ENCODE data around the gene SMAD6. TPM values are rescaled to one million over a fixed set of nuclear protein-coding genes. Genes with fewer than 3 reads are reported as not detected.

The SMAD6 gene
- polyA plus RNA-seq, 1 of the 3 experiments (the other 2 are of a cell fraction), result 4.5 TPM

- WGBS (ENCODE audit: low lambda C conversion rate), result 95% methylated on average over 10 of the region's 10 CpGs
- no peak for DNase-seq
Observed at GRCh38 chr15:66738595-66738994, 36.6 kb downstream of the SMAD6 start.

More at GRCh38 chr15:66738595-66738994, 36.6 kb downstream of the SMAD6 start:
- ChIA-PET CTCF (no interaction called here), POLR2A (no interaction called here)
- peaks cover 0 to 13% of the 10 kb centered on the region in 2 experiments; a peak in 1 of 4 replicates for H3K4me1 ChIP-seq (ENCODE audit: control insufficient read depth in 1 of 2, insufficient read depth in 2 of 2, low read depth in 1 of 2, low read length in 1 of 2)
- H3K79me2 ChIP-seq (ENCODE audit: insufficient read depth), result peaks cover 100% of the 10 kb centered on the region
- H3K4me2 ChIP-seq, result no peak overlapping the region
- H3K9me2 ChIP-seq, result no peaks in the 10 kb centered on the region
- H3K9me3 ChIP-seq, result no peaks in the 10 kb centered on the region
- no peak overlapping the region for H3K27ac ChIP-seq (ENCODE audit: low read depth in 2 of 2, low read length in 1 of 2)
- no peaks in the 10 kb centered on the region for H3K36me3 ChIP-seq (replicated peaks in 1 of 2; ENCODE audit: control insufficient read depth in 1 of 2, insufficient read depth in 2 of 2, low read length in 1 of 2)
- H2AFZ ChIP-seq (ENCODE audit: low read depth), result no peak overlapping the region
- H3F3A ChIP-seq (replicated peaks; ENCODE audit: insufficient read depth), result peaks cover 4% of the 10 kb centered on the region
- H3K4me3 ChIP-seq (ENCODE audit: low read depth in 2 of 2, low read length in 1 of 2), result no peak overlapping the region
- no peaks in the 10 kb centered on the region for H3K27me3 ChIP-seq (ENCODE audit: insufficient read depth)
- TF ChIP-seq TCF12 (IDR thresholded peaks at IDR 0.05) (no peak), GABPA (IDR thresholded peaks at IDR 0.05; ENCODE audit: low read depth) (no peak), SMC3 (IDR thresholded peaks at IDR 0.05; ENCODE audit: low read depth, low read length) (no peak), TEAD4 (IDR thresholded peaks at IDR 0.05; ENCODE audit: borderline replicate concordance, insufficient read depth) (no peak), USF1 (IDR thresholded peaks at IDR 0.05; ENCODE audit: borderline replicate concordance, low read depth) (no peak), YY1 (IDR thresholded peaks at IDR 0.05; ENCODE audit: low read depth) (no peak), JUND (IDR thresholded peaks at IDR 0.05) (no peak), MXI1 (IDR thresholded peaks at IDR 0.05; ENCODE audit: low read depth, low read length) (no peak), ELF1 (IDR thresholded peaks at IDR 0.05) (no peak), USF2 (IDR thresholded peaks at IDR 0.05; ENCODE audit: borderline replicate concordance, low read depth, low read length) (no peak), GATA2 (CRISPR knock-in tag; IDR thresholded peaks at IDR 0.05) (no peak), RFX5 (IDR thresholded peaks at IDR 0.05; ENCODE audit: low read length) (no peak), FOXM1 (IDR thresholded peaks at IDR 0.05; ENCODE audit: low read depth) (no peak), CTCF (IDR thresholded peaks at IDR 0.05) (no peak), TAF1 (IDR thresholded peaks at IDR 0.05; ENCODE audit: borderline replicate concordance, low read depth, low read length) (no peak), FOSL2 (IDR thresholded peaks at IDR 0.05; ENCODE audit: borderline replicate concordance, low read depth) (no peak), MAX (IDR thresholded peaks at IDR 0.05; ENCODE audit: low read depth) (no peak)
- H4K20me1 ChIP-seq (ENCODE audit: insufficient read depth), result peaks cover 86% of the 10 kb centered on the region
- no peak overlapping the region for H3K9ac ChIP-seq

Measured in SK-N-SH (cell line).